Osteocyte (in vitro differentiated cells): ENCODE measurements around the gene CNTN5. TPM values are rescaled to one million over a fixed set of nuclear protein-coding genes. Genes with fewer than 3 reads are reported as not detected.
A peak's percentile ranks its signal among the peaks of the same experiment; 100 is the strongest.

ENCODE experiments used
- DNase-seq: peaks from one replicate; pipeline ENCODE4 v3.0.0; 2021; ENCODE audit warnings: mixed read lengths; ENCODE audit not compliant: unreplicated experiment; ENCODE audit errors: extremely low spot score
- H3K27ac Mint-ChIP-seq: one replicate; pipeline ENCODE4 v1.8.0; 2021; ENCODE audit warnings: mild to moderate bottlenecking, mixed read lengths; ENCODE audit not compliant: unreplicated experiment
- H3K27me3 Mint-ChIP-seq: one replicate; pipeline ENCODE4 v1.8.0; 2021; ENCODE audit warnings: mixed read lengths; ENCODE audit not compliant: unreplicated experiment
- H3K36me3 Mint-ChIP-seq: one replicate; pipeline ENCODE4 v1.8.0; 2021; ENCODE audit warnings: mixed read lengths; ENCODE audit not compliant: unreplicated experiment
- H3K4me1 Mint-ChIP-seq: one replicate; pipeline ENCODE4 v1.8.0; 2021; ENCODE audit warnings: mixed read lengths; ENCODE audit not compliant: unreplicated experiment
- H3K4me3 Mint-ChIP-seq: one replicate; pipeline ENCODE4 v1.8.0; 2021; ENCODE audit warnings: mild to moderate bottlenecking, moderate library complexity, mixed read lengths; ENCODE audit not compliant: unreplicated experiment
- H3K9me3 Mint-ChIP-seq: one replicate; pipeline ENCODE4 v1.8.0; 2021; ENCODE audit warnings: mixed read lengths; ENCODE audit not compliant: unreplicated experiment
- total RNA-seq: library from RNA; stranded (reverse); gene quantifications from 2 replicates; pipeline ENCODE4 v1.2.1, GENCODE V29; 2021
- TF ChIP-seq, protein P1 (sequence below): fragments of 200-600 bp; sonication (generic); IDR thresholded peaks from 2 replicates; pipeline ENCODE4 v1.5.0; 2021; ENCODE audit warnings: antibody characterized with exemption, mild to moderate bottlenecking, moderate library complexity

Gene CNTN5
- total RNA-seq, 1 donor from 2014 or later, result 0.30 TPM

DNA sequence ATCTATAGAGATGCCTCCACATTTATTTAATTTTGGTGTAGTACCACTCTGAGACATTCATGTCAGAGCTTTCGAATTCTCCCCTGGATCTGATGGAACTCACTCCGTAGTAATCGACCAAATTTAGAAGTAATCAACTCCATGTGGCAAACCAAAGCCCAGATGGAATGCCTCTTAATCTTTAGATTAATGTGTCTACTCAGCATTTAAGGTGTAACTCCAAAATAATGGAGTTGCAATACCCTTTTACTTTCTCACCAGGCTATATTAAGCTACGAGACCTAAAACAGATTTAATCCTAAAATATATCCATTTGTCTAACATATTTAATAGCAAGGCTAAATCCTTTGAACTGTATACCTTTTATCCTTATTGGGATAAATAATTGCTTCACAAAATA lies 473.3 kb downstream of the CNTN5 start:
- H3K36me3 Mint-ChIP-seq, result no peaks in the 10 kb centered on the region
- no peaks in the 10 kb centered on the region for H3K4me1 Mint-ChIP-seq
- peaks cover 49% of the 10 kb centered on the region for H3K27me3 Mint-ChIP-seq
- H3K27ac Mint-ChIP-seq, result no peak overlapping the region
- H3K9me3 Mint-ChIP-seq, result peaks cover 4% of the 10 kb centered on the region
- DNase-seq, result no peak
- TF ChIP-seq, protein P1, sequence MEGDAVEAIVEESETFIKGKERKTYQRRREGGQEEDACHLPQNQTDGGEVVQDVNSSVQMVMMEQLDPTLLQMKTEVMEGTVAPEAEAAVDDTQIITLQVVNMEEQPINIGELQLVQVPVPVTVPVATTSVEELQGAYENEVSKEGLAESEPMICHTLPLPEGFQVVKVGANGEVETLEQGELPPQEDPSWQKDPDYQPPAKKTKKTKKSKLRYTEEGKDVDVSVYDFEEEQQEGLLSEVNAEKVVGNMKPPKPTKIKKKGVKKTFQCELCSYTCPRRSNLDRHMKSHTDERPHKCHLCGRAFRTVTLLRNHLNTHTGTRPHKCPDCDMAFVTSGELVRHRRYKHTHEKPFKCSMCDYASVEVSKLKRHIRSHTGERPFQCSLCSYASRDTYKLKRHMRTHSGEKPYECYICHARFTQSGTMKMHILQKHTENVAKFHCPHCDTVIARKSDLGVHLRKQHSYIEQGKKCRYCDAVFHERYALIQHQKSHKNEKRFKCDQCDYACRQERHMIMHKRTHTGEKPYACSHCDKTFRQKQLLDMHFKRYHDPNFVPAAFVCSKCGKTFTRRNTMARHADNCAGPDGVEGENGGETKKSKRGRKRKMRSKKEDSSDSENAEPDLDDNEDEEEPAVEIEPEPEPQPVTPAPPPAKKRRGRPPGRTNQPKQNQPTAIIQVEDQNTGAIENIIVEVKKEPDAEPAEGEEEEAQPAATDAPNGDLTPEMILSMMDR, result no peak
- no peak overlapping the region for H3K4me3 Mint-ChIP-seq

DNA sequence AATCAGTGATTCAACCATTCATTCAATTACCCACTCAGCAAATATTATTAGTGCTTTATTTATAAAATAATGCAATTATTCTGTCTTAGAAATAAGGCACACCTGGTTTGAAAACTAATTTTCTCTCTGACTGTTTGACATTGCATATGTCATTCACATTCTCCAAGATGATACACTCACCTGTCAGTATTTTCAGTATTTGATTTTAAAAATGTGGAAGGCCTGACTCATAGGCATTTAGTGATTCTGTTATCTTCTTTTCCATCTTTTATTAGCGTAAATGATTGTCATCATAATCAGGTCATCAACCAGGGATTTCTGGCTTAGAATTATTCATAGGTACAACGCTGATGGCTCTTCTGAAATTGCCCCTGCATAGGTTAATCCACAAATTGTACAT lies 480.9 kb downstream of the CNTN5 start:
- H3K4me3 Mint-ChIP-seq, result no peak overlapping the region
- no peaks in the 10 kb centered on the region for H3K36me3 Mint-ChIP-seq
- peaks cover 5% of the 10 kb centered on the region for H3K9me3 Mint-ChIP-seq
- peaks cover 18% of the 10 kb centered on the region for H3K4me1 Mint-ChIP-seq
- peaks cover 35% of the 10 kb centered on the region for H3K27me3 Mint-ChIP-seq
- TF ChIP-seq, protein P1, result no peak
- H3K27ac Mint-ChIP-seq, result no peak overlapping the region
- no peak for DNase-seq

DNA sequence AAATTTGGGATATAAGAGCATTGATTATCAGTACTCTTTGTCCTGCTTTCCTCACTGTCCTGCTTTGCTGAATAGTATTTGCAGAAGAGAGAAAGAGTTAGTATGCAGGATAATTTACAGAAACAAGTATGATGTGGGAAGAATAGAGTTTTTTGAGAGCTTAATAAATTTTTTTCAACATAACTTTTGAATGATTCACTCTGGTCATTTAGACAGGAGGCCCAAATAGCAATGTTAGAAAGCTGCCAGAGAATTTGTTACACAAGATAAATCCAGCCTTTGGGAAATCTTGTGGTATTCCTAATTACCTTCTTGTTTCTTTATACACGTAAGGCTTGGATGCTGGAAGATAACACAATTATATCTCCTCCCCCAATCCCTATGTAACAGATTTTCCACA lies 484.6 kb downstream of the CNTN5 start:
- peak overlapping the region; percentile 37 for H3K27ac Mint-ChIP-seq
- TF ChIP-seq, protein P1, result no peak
- H3K36me3 Mint-ChIP-seq, result no peaks in the 10 kb centered on the region
- no peak for DNase-seq
- H3K4me1 Mint-ChIP-seq, result peaks cover 18% of the 10 kb centered on the region
- no peaks in the 10 kb centered on the region for H3K9me3 Mint-ChIP-seq
- H3K4me3 Mint-ChIP-seq, result no peak overlapping the region
- peaks cover 12% of the 10 kb centered on the region for H3K27me3 Mint-ChIP-seq

- Mint-ChIP-seq H3K4me1 (peaks cover 18% of the 10 kb centered on the region), H3K4me3 (no peak overlapping the region), H3K9me3 (no peaks in the 10 kb centered on the region), H3K27ac (peak overlapping the region; percentile 37), H3K27me3 (peaks cover 11% of the 10 kb centered on the region), H3K36me3 (no peaks in the 10 kb centered on the region)
- no peak for DNase-seq
- TF ChIP-seq, protein P1, result no peak
Measured at GRCh38 chr11:99505831-99506230, 485.1 kb downstream of the CNTN5 start.

- peaks cover 12% of the 10 kb centered on the region for H3K9me3 Mint-ChIP-seq
- TF ChIP-seq, protein P1, result no peak
- DNase-seq, result no peak
- H3K36me3 Mint-ChIP-seq, result peaks cover 2% of the 10 kb centered on the region
- no peaks in the 10 kb centered on the region for H3K27me3 Mint-ChIP-seq
- peaks cover 15% of the 10 kb centered on the region for H3K4me1 Mint-ChIP-seq
- no peak overlapping the region for H3K4me3 Mint-ChIP-seq
- H3K27ac Mint-ChIP-seq, result no peak overlapping the region
Measured at GRCh38 chr11:99509863-99510262, 489.1 kb downstream of the CNTN5 start.
